HG03354 (cell line): ENCODE measurements around the gene RNF8.
"Not testable (repeated sequence)": the region's sequence is repeated elsewhere in the genome, so short reads cannot be mapped to it uniquely, and the experiment has no call there.

Experiments
- ATAC-seq: cut with Tn5 transposase; IDR thresholded peaks from one replicate; pipeline ENCODE4 v1.9.1; 2021; ENCODE audit warnings: mild to moderate bottlenecking; ENCODE audit not compliant: unreplicated experiment, poor library complexity, severe bottlenecking

RNF8 gene

GRCh38 chr6:37435816-37436215 lies 82.0 kb downstream of the RNF8 start:
- no peak for ATAC-seq

- no peak for ATAC-seq
These were observed 85.1 kb downstream of the RNF8 start for GRCh38 chr6:37438930-37439329.

- no peak for ATAC-seq
These were observed 87.9 kb downstream of the RNF8 start for GRCh38 chr6:37441651-37442050.

GRCh38 chr6:37442416-37443215 lies 88.8 kb downstream of the RNF8 start:
- no peak for ATAC-seq

GRCh38 chr6:37443216-37443542 lies 89.4 kb downstream of the RNF8 start:
- ATAC-seq, result not testable (repeated sequence)
